HFF-Myc (cell line): Measurements from ENCODE around the gene SLC41A1.
"Not testable (repeated sequence)": the region's sequence is repeated elsewhere in the genome, so short reads cannot be mapped to it uniquely, and the experiment has no call there.

Source experiments
- DNase-seq: peaks from one replicate; pipeline ENCODE4 v3.0.0-alpha.2; 2011; ENCODE audit warnings: low read depth; ENCODE audit errors: extremely low read depth
- H3K4me3 ChIP-seq: replicated peaks from 2 replicates; pipeline ENCODE4 v1.5.1; 2011; ENCODE audit warnings: low read depth, mild to moderate bottlenecking, control low read depth, low read length
- CTCF ChIP-seq: IDR thresholded peaks from 2 replicates; pipeline ENCODE4 v1.5.1; 2012; ENCODE audit warnings: mild to moderate bottlenecking, low read depth, low read length, control low read depth; ENCODE audit errors: missing control alignments

The SLC41A1 gene

GRCh38 chr1:205832326-205832751 is 19.3 kb upstream of the SLC41A1 start:
- no peak for DNase-seq
- no peak for TF ChIP-seq CTCF
- no peak overlapping the region for H3K4me3 ChIP-seq

- H3K4me3 ChIP-seq = no peak overlapping the region
- no peak for DNase-seq
- TF ChIP-seq CTCF = no peak
Observed at GRCh38 chr1:205827623-205828022, 14.6 kb upstream of the SLC41A1 start.

GRCh38 chr1:205826995-205827394 is 14.0 kb upstream of the SLC41A1 start:
- no peak for DNase-seq
- H3K4me3 ChIP-seq = no peak overlapping the region
- no peak for TF ChIP-seq CTCF

- no peak for DNase-seq
- no peak for TF ChIP-seq CTCF
- H3K4me3 ChIP-seq = no peak overlapping the region
Observed at GRCh38 chr1:205826016-205826806, 13.2 kb upstream of the SLC41A1 start.

GRCh38 chr1:205824180-205824579 is 11.2 kb upstream of the SLC41A1 start:
- no peak overlapping the region for H3K4me3 ChIP-seq
- no peak for DNase-seq
- TF ChIP-seq CTCF = no peak

- H3K4me3 ChIP-seq, DNase-seq: not testable (repeated sequence)
Observed at GRCh38 chr1:205823260-205823659, 10.3 kb upstream of the SLC41A1 start.

GRCh38 chr1:205822397-205822796 is 9.4 kb upstream of the SLC41A1 start:
- TF ChIP-seq CTCF = no peak
- no peak for DNase-seq
- no peak overlapping the region for H3K4me3 ChIP-seq
